ENCODE data around the gene TMUB1.

DNA sequence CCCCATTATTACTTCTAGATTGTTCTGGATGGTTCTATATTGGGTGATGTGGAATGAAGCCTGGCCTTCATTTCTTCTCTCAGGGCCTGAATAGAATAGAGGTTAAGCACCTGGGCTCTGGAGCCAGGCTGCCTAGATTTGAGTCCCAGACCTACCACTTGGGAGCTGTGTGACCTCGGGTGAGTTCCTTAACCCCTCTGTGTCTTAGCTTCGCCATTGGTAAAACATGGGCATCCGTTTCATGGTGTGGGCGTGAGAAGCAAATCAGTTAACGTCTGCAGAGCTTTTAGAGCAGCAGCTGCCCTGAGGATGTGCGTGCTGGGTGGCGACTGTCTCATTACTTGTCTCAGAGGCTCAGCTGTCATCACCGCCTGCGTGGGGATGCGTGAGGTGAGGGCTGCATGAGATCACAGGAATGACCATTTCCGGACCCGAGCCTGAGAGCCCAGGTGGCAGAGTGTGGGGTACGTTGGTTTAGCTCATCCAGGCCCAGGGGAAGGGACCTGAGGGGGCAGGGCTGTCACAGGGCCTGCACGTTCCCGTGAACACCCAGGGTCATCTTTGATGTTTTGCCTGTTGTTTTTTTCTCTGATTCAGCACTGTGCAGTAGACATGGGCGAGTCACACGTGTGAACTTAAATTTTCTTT, 12.7 kb upstream of the TMUB1 start:
- TF ChIP-seq POLR2A (IDR thresholded peaks at IDR 0.05), result no peak
- TF ChIP-seq, protein P1, sequence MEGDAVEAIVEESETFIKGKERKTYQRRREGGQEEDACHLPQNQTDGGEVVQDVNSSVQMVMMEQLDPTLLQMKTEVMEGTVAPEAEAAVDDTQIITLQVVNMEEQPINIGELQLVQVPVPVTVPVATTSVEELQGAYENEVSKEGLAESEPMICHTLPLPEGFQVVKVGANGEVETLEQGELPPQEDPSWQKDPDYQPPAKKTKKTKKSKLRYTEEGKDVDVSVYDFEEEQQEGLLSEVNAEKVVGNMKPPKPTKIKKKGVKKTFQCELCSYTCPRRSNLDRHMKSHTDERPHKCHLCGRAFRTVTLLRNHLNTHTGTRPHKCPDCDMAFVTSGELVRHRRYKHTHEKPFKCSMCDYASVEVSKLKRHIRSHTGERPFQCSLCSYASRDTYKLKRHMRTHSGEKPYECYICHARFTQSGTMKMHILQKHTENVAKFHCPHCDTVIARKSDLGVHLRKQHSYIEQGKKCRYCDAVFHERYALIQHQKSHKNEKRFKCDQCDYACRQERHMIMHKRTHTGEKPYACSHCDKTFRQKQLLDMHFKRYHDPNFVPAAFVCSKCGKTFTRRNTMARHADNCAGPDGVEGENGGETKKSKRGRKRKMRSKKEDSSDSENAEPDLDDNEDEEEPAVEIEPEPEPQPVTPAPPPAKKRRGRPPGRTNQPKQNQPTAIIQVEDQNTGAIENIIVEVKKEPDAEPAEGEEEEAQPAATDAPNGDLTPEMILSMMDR (IDR thresholded peaks at IDR 0.05), result no peak
